Upper lobe of right lung (tissue), 1 donor: Measurements from ENCODE around the gene GPR155. TPM values are rescaled to one million over a fixed set of nuclear protein-coding genes. Genes with fewer than 3 reads are reported as not detected.
"Not testable (repeated sequence)": the region's sequence is repeated elsewhere in the genome, so short reads cannot be mapped to it uniquely, and the experiment has no call there.

Experiments used
- ATAC-seq: fragments of 200-7000 bp; cut with Tn5 transposase; one replicate; pipeline ENCODE4 v1.9.1; 2020; ENCODE audit warnings: mild to moderate bottlenecking, moderate library complexity
- DNase-seq: peaks from one replicate; pipeline ENCODE4 v3.0.0-alpha.2; 2020
- H3K27ac ChIP-seq: fragments of 200-600 bp; one replicate; pipeline ENCODE4 v1.8.0; 2022
- H3K27me3 ChIP-seq: fragments of 200-600 bp; one replicate; pipeline ENCODE4 v1.8.0; 2022; ENCODE audit warnings: mild to moderate bottlenecking
- H3K36me3 ChIP-seq: fragments of 200-600 bp; one replicate; pipeline ENCODE4 v1.8.0; 2022
- H3K4me1 ChIP-seq: fragments of 200-600 bp; one replicate; pipeline ENCODE4 v1.8.0; 2022
- H3K4me3 ChIP-seq: fragments of 200-600 bp; one replicate; pipeline ENCODE4 v1.8.0; 2022; ENCODE audit warnings: mild to moderate bottlenecking
- H3K9me3 ChIP-seq: fragments of 200-600 bp; one replicate; pipeline ENCODE4 v1.8.0; 2022
- intact Hi-C: fragments of 100-400 bp; cut with DNase I; formaldehyde crosslinking; loops from one replicate; pipeline ENCODE4 v1.11.0; 2022
- total RNA-seq: library from RNA; stranded (reverse); fragmentation: NEBNext Ultra II Directional; extraction: Animal tissue kit (Norgen Biotek cat#: 25700); gene quantifications from one replicate; pipeline ENCODE4 v1.2.1, GENCODE V29; 2021
- TF ChIP-seq, protein P1 (sequence below): fragments of 200-600 bp; IDR thresholded peaks from one replicate; pipeline ENCODE4 v1.8.0; 2022; ENCODE audit warnings: antibody characterized with exemption
- donor health status: DM: no; HTN: yes; CAD: no; lungs with severe emphysema.

GPR155 gene
- total RNA-seq, 1 donor from 2014 or later = 6.3 TPM

GRCh38 chr2:174392706-174393105 is 94.1 kb downstream of the GPR155 start:
- Histone ChIP-seq H3K4me3 (no peak overlapping the region), H3K27me3 (no peaks in the 10 kb centered on the region), H3K9me3 (no peaks in the 10 kb centered on the region), H3K27ac (no peak overlapping the region), H3K4me1 (peaks cover 19% of the 10 kb centered on the region), H3K36me3 (no peaks in the 10 kb centered on the region)
- TF ChIP-seq, protein P1, sequence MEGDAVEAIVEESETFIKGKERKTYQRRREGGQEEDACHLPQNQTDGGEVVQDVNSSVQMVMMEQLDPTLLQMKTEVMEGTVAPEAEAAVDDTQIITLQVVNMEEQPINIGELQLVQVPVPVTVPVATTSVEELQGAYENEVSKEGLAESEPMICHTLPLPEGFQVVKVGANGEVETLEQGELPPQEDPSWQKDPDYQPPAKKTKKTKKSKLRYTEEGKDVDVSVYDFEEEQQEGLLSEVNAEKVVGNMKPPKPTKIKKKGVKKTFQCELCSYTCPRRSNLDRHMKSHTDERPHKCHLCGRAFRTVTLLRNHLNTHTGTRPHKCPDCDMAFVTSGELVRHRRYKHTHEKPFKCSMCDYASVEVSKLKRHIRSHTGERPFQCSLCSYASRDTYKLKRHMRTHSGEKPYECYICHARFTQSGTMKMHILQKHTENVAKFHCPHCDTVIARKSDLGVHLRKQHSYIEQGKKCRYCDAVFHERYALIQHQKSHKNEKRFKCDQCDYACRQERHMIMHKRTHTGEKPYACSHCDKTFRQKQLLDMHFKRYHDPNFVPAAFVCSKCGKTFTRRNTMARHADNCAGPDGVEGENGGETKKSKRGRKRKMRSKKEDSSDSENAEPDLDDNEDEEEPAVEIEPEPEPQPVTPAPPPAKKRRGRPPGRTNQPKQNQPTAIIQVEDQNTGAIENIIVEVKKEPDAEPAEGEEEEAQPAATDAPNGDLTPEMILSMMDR = no peak
- ATAC-seq = no peak
- DNase-seq = no peak
- intact Hi-C loops = no loop called here

DNA sequence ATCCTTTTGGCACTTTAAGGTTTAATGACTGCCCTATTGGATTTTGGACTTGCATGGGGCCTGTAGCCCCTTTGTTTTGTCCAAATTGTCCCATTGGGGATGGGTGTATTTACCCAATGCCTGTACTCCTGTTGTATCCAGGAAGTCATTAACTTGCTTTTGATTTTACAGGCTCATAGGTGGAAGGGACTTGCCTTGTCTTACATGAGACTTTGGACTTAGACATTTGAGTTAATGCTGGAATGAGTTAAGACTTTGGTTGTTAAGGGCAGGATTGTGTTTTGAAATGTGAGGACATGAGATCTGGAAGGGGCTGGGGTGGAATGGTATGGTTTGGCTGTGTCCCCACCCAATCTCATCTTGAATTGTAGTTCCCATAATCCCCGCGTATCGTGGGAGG is 96.5 kb downstream of the GPR155 start:
- H3K9me3 ChIP-seq, ATAC-seq, H3K4me3 ChIP-seq, H3K27me3 ChIP-seq, DNase-seq, H3K27ac ChIP-seq, intact Hi-C loops: not testable (repeated sequence)
- Histone ChIP-seq H3K4me1 (peaks cover 19% of the 10 kb centered on the region), H3K36me3 (peaks cover 23% of the 10 kb centered on the region)

- Histone ChIP-seq H3K9me3 (no peaks in the 10 kb centered on the region), H3K4me1 (peaks cover 19% of the 10 kb centered on the region), H3K36me3 (peaks cover 29% of the 10 kb centered on the region), H3K27me3 (no peaks in the 10 kb centered on the region), H3K27ac (no peak overlapping the region), H3K4me3 (no peak overlapping the region)
- ATAC-seq (no peak), DNase-seq (no peak)
- intact Hi-C loops = no loop called here
- TF ChIP-seq, protein P1 = no peak
These were observed 97.3 kb downstream of the GPR155 start for GRCh38 chr2:174389542-174389941.

- H3K4me3 ChIP-seq, H3K27ac ChIP-seq, H3K9me3 ChIP-seq, ATAC-seq, H3K27me3 ChIP-seq, intact Hi-C loops, DNase-seq: not testable (repeated sequence)
- peaks cover 10% of the 10 kb centered on the region for H3K4me1 ChIP-seq
- peaks cover 38% of the 10 kb centered on the region for H3K36me3 ChIP-seq
These were observed 98.1 kb downstream of the GPR155 start for GRCh38 chr2:174388706-174389105.

GRCh38 chr2:174385201-174385600 is 101.6 kb downstream of the GPR155 start:
- intact Hi-C loops = no loop called here
- H3K9me3 ChIP-seq = no peaks in the 10 kb centered on the region
- ATAC-seq (no peak), DNase-seq (no peak)
- TF ChIP-seq, protein P1 = no peak
- no peaks in the 10 kb centered on the region for H3K27me3 ChIP-seq
- H3K36me3 ChIP-seq = peaks cover 61% of the 10 kb centered on the region
- no peak overlapping the region for H3K27ac ChIP-seq
- H3K4me3 ChIP-seq = no peak overlapping the region
- no peaks in the 10 kb centered on the region for H3K4me1 ChIP-seq

- Histone ChIP-seq H3K36me3 (peaks cover 75% of the 10 kb centered on the region), H3K9me3 (no peaks in the 10 kb centered on the region), H3K4me3 (no peak overlapping the region), H3K4me1 (no peaks in the 10 kb centered on the region), H3K27ac (no peak overlapping the region), H3K27me3 (no peaks in the 10 kb centered on the region)
- DNase-seq = no peak
- intact Hi-C loops = no loop called here
- peak; percentile 43 for ATAC-seq
- TF ChIP-seq, protein P1 = no peak
These were observed 103.0 kb downstream of the GPR155 start for GRCh38 chr2:174383796-174384195.

Other genes starting within 250 kb of the GPR155 start
- 50.2 TPM for gene OLA1, start 238.5 kb downstream of the GPR155 start, total RNA-seq
- gene SP9, start 152.1 kb downstream of the GPR155 start, total RNA-seq = not detected
- gene SCRN3, start 91.3 kb downstream of the GPR155 start, total RNA-seq = 20.0 TPM
- gene WIPF1, start 110.8 kb upstream of the GPR155 start, total RNA-seq = 71.5 TPM